ENCODE results near the gene PAXIP1.

GRCh38 chr7:155051355-155051754 is 48.4 kb upstream of the PAXIP1 start:
- TF ChIP-seq, protein P1, sequence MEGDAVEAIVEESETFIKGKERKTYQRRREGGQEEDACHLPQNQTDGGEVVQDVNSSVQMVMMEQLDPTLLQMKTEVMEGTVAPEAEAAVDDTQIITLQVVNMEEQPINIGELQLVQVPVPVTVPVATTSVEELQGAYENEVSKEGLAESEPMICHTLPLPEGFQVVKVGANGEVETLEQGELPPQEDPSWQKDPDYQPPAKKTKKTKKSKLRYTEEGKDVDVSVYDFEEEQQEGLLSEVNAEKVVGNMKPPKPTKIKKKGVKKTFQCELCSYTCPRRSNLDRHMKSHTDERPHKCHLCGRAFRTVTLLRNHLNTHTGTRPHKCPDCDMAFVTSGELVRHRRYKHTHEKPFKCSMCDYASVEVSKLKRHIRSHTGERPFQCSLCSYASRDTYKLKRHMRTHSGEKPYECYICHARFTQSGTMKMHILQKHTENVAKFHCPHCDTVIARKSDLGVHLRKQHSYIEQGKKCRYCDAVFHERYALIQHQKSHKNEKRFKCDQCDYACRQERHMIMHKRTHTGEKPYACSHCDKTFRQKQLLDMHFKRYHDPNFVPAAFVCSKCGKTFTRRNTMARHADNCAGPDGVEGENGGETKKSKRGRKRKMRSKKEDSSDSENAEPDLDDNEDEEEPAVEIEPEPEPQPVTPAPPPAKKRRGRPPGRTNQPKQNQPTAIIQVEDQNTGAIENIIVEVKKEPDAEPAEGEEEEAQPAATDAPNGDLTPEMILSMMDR (IDR thresholded peaks at IDR 0.05 in 4 of 5, conservative IDR thresholded peaks at IDR 0.05 in 1 of 5): no peak
- TF ChIP-seq POLR2A (IDR thresholded peaks at IDR 0.05): no peak
